GM12873 (cell line): ENCODE results near the gene LAMB3.

Source experiments
- CTCF ChIP-seq: IDR thresholded peaks from 2 replicates; pipeline ENCODE4 v1.5.1; 2012; ENCODE audit warnings: low read depth, mild to moderate bottlenecking, moderate library complexity, low read length, control low read depth; ENCODE audit not compliant: insufficient read depth; ENCODE audit errors: missing control alignments

Gene LAMB3

GRCh38 chr1:209629621-209630382, 22.4 kb downstream of the LAMB3 start:
- TF ChIP-seq CTCF: no peak

GRCh38 chr1:209628618-209629299, 23.5 kb downstream of the LAMB3 start:
- no peak for TF ChIP-seq CTCF

- TF ChIP-seq CTCF: peak; percentile 99
Measured at GRCh38 chr1:209627732-209628196, 24.5 kb downstream of the LAMB3 start.

GRCh38 chr1:209627027-209627731, 25.0 kb downstream of the LAMB3 start:
- no peak for TF ChIP-seq CTCF

GRCh38 chr1:209626346-209627026, 25.7 kb downstream of the LAMB3 start:
- TF ChIP-seq CTCF: no peak

- TF ChIP-seq CTCF: no peak
Measured at GRCh38 chr1:209625791-209626285, 26.4 kb downstream of the LAMB3 start.
